HG02885 (cell line): ENCODE measurements around the gene NUFIP1.
A peak's percentile ranks its signal among the peaks of the same experiment; 100 is the strongest.
"Not testable (repeated sequence)": the region's sequence is repeated elsewhere in the genome, so short reads cannot be mapped to it uniquely, and the experiment has no call there.

ENCODE experiments used
- ATAC-seq: cut with Tn5 transposase; IDR thresholded peaks from one replicate; pipeline ENCODE4 v1.9.1; 2021; ENCODE audit warnings: mild to moderate bottlenecking; ENCODE audit not compliant: unreplicated experiment, poor library complexity

NUFIP1 gene

DNA sequence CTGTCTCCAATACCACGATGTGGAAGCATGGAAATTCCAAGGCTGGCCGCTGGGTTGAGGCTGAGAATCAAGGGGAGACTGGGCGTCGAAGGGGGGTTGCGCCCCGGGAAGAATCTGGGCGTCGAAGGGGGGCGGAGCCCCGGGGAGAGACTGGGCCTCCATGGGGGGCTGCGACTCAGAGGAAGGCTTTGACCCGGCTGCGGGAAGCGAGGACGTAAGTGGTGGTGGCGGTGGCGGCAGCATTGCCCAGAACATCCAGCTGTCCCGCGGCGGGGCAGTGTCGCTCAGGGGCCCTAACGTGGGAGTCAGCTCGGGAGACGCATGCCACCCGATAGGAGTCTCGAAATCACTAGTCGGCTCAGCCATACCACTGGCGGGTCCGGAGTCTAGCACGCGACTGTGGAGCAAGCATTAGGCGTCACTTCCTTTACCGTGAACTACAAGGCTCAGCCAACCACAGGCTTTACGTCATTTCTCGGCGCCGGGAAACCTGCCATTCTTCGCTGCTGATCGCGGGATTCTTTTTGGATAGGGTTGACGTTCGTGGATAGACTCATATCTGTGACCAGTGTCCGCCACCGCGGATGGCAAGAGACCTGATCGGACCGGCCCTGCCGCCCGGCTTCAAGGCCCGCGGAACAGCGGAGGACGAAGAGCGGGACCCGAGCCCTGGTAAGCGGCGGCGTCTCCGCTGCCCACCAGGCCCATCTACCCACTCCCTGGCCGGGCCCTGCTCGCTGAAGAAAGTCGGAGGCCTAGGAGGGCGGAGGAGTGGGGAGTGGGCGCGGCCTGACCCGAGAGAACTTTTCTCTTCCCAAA, at the start of gene NUFIP1, which contains the start of gene GPALPP1:
Gene NUFIP1 (minus strand): TSS at position 401 of the 819 bp plus-strand sequence. CDS start 35 bp downstream, at position 366.
Gene GPALPP1 (plus strand): TSS at position 468 of the 819 bp plus-strand sequence. CDS start 117 bp downstream, at position 585.
- ATAC-seq, result peak; percentile 99

DNA sequence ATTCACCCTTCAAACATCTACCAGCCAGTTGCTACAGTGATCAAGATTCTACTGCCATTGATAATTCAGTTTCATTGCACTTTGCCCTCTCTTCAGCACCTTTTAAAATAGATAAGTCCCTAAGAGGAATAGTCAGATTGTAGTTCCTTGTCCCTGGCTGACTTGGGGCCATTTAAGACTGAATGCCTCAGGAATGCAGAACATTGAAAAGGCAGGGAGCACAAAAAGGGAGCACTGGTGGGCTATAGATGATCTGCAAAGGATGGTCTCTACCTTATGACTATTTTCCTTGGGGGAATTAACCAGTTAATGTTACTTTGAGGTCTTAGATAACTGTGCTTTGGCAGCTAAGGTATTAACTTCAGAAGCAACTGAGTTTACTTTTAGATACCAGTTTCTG, 46.9 kb upstream of the NUFIP1 start:
- ATAC-seq, result no peak

DNA sequence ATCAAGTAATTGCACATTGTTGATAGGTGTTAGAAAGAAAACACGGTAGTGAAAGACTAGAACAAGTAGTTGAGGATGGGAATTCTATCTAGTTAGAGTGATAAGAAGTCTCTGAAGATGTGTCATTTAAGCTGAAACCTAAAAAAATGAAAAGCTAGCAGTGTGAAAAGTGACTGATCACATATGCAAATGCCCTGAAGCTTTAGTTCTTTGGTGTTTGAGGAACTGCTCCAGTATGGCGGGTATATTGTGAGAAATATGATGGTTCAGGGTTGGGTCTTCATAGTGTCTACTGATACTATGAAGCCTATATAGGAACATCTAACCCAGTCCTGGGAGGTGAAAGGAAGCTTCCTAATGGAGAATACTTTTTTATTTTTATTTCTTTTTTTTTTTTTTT, 45.1 kb upstream of the NUFIP1 start:
- ATAC-seq, result no peak

DNA sequence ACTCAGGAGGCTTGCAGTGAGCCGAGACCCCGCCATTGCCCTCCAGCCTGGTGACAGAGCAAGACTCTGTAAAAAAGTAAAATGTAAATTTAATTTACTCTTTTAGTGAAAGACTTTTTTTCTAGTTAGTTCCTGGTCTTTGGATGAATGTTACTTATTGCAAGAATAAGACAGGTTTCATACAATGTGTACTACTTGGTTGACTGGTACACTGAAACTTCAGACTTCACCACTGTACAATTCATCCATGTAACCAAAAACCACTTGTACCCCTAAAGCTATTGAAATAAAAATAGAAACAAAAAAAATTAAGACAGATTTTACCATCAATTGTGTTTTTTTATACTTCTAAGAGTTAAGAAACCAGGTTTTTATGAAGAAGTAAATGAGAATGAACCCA, 35.6 kb upstream of the NUFIP1 start:
- no peak for ATAC-seq

DNA sequence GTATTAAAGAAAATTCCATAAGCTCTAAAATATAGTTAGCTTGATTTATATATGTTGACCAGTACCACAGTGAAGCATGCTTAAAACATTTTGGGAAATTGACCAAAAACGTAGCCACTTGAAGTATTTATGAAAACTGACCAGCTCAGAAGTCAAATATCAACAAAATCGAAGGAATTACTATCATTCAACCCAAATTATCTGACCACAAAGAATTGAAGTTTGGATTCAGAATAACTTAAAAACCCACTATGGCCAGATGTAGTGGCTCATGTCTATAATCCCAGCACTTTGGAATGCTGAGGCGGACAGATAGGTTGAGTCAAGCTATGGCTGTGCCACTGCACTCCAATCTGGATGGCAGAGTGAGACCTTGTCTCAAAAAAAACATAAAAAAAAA, 32.0 kb upstream of the NUFIP1 start:
- no peak for ATAC-seq

DNA sequence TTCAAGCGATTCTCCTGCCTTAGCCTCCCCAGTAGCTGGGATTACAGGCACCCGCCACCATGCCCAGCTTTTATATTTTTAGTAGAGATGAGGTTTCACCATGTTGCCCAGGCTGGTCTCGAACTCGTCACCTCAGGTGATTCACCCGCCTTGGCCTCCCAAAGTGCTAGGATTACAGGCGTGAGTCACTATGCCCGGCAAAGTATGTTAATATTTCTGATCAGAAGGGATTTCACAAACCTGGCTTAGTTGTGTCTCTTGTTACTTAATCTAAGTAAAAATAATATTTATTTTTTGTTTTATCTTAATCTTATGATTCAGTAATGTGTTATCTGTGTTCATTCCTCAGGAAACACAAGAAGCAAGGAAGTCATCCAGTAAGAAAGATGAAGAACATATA, 30.7 kb upstream of the NUFIP1 start:
- not testable (repeated sequence) for ATAC-seq

DNA sequence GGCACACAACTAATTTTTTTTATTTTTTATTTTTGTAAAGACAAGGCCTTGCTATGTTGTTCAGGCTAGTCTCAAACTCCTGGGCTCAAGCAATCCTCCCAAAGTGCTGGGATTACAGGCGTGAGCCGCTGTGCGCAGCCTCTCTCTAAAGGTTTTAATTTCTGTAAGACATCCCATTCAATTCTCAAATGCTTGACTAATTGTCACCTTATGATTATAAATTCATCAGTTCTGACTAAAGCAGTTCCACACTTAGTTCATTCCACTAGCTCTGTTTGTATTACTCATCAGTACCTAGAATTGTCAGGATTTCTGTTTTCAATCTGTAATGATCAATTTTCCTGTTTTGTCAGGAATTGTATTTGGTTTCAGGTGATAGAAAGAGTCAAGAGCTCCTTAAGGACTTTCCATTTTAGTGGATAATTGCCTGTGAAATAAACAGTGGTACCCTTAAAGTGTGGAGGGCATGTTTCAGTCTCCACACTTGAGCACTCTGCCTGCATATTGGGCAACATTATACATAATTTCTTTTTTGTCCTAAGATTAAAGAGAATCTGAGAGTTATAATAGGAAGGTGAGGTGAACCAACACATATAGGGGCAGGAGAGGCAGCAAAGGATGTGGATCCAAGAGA, 27.6 kb upstream of the NUFIP1 start:
- ATAC-seq, result no peak

DNA sequence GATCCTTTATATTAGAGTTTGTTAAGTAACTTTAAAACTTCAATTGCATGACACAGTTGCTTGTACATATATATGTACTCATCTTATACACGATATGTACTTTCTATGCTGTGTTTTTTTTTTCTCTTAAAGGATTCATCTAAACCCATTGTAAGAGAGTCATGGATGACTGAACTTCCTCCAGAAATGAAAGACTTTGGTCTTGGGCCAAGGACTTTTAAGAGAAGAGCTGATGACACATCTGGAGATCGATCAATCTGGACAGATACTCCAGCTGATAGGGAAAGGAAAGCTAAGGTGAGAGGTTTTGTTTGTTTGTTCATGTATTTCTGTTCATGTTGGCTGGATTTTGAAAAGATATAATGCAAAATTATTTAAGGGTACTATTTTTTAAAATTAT, 26.0 kb upstream of the NUFIP1 start:
- no peak for ATAC-seq

DNA sequence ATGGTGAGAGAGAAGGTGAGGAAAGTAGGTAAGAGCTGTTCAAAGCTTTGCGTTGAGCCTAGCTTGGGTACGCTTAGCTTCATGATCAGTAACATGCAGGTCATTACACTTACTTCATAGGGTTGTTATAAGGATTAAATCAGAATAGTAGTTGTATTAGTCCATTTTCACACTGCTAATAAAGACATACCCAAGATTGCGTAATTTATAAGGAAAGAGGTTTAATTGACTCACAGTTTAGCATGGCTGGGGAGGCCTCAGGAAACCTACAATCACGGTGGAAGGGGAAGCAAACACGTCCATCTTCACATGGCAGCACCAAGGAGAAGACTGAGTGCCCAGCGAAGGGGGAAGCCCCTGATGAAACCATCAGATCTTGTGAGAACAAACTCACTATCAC, 21.9 kb upstream of the NUFIP1 start:
- no peak for ATAC-seq

DNA sequence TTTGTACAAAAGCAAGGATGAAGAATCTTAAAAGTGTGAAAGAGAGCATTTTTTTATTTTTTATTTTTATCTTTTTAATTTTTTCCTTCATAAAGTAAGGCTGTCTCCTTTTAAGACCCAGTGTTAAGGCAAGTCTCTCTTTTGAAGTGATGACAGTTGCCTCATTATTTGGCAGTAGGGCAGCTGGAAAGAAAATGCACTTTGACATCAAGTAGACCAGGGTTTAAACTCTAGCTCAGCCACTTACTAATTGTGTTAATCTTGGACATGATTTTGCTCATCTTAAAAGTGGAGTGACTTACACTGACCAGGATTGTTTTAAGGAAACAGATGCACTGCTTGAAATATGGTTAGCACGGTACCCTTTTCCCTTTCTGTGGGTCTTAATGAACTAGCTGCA, 18.6 kb upstream of the NUFIP1 start:
- ATAC-seq, result no peak

DNA sequence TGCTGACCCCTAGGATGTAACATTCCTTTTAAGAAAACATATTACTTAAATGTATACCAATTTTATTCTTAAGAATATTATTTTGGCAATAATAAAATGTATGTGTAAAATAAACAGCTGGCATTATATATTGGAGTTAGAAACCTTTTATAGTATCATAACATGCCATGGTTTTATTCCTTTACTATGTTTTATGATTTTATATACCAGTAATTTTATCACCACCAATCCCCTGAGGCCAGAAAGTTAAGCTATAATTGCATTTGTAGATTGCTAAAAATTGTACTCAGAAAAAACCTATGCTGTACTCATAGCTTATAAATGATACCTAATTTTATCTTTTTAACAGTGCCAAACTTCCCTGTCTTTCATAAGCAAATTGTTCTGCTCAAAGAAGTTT, 18.0 kb upstream of the NUFIP1 start:
- ATAC-seq, result no peak

DNA sequence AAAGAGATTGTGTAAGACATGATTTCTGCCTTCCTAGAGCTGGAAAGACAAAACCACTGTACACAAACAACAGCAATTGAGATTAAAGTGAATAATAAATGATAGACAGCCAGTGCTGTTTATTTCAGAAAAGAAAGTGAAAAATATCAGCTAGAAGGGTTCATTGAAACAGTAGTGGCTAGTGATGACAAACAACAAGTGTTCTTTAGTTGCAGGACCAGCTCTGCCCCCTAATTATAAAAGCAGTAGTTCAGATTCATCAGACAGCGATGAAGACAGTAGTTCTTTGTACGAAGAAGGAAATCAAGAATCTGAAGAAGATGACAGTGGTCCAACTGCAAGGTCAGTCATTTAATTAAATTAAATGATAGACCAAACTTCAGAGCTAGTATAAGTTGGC, 14.8 kb upstream of the NUFIP1 start:
- no peak for ATAC-seq

DNA sequence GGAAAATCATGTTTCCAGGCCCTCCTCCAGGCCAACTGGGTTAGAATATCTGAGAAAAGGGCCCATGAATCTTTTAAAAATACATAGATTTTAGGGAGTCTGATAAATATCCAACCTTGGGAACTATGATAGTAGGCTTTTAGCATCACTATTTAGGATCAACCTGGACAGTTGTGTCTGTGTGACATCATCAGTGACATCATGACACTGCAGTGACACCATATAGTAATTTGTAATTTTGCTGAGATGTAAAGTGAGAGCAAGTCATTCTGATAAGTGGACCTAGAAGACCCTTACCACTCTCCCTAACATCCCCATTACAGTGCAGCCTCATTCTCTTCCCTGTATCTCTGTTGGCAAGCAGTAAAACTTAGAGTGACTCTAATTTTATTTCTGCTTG, 14.1 kb upstream of the NUFIP1 start:
- ATAC-seq, result no peak

DNA sequence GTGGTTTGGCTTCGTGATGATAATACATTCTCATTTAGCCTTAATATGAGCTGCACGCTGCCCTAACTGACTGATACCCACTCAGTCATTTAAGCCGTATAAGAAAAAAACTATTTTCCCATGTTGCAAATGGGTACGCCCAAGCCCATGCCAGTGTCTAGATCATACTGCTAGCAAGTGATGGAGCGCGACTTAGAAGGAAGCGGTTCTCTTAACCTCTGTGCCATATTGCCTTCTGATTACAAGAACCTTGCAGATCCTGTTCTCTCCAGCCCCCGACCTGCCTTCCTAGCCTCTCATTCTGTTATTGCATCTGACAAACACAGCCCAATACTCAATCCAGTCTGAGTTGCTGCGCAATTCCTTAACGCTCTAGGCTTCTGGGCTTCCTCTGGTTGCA, 670 bp upstream of the NUFIP1 start:
- ATAC-seq, result no peak

DNA sequence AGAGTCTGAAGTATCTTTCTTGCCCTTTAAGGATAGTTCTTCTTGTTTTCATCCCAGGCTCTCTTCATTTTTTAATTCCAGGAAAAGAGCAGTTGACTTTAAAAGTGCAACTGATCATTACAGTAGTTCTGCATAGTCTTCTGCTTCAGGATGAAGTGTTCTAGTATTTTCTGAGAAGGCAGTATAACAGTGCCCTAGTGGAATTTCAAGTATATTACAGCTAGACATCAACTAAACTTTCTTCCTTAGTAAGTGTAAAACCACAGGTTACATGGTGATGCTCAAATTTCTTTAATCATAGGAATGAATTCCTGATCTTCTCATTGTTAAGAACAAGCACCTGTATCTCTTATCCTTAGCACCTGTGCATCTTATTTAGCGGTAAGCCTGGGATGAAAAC, 10.9 kb downstream of the NUFIP1 start:
- ATAC-seq, result no peak

DNA sequence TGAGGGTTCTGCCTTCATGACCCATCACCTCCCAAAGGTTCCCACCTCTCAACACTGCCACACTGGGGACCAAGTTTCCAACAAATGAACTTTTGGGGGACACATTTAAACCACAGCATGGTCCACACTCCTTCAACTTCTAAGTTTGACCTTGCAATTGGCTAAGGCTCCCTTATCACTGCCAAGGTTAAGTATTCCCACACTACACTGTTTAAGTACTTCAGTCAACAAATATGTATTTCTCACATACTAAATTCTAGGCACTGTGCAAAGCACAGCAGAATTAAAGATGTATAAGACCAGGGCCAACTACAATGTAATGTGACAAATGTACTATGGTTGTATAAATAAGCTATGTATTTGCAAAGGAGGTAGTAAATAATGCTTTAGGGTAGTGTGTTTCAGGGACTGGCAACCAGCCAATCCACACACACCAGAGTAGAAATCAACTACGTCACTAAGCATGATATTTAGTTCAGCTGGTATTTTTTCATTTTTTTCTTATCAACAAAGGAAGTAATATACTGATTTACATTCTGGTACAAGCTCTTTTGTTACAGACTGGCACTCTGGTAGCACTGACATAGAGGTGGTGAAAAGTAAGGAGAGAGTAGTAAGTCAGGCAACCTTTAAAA, 12.2 kb downstream of the NUFIP1 start:
- no peak for ATAC-seq

DNA sequence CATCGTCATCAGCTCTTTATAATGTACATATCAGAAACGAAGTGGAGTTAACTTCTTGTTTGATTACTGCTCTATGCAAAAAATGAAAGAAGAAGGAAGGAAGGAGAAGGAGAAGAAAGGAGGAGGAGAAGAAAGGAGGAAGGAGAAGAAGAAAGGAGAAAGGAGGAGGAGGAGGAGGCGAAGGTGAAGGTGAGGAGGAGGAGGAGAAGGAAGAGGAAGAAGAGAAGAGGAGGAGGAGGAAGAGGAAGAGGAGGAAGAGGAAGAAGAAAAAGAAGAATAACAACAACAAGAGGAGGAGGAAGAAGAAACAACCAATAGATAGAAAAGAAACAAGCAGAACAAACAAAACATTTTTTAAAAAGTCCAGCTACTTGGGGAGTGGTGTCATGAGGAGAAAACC, 13.1 kb downstream of the NUFIP1 start:
- no peak for ATAC-seq

DNA sequence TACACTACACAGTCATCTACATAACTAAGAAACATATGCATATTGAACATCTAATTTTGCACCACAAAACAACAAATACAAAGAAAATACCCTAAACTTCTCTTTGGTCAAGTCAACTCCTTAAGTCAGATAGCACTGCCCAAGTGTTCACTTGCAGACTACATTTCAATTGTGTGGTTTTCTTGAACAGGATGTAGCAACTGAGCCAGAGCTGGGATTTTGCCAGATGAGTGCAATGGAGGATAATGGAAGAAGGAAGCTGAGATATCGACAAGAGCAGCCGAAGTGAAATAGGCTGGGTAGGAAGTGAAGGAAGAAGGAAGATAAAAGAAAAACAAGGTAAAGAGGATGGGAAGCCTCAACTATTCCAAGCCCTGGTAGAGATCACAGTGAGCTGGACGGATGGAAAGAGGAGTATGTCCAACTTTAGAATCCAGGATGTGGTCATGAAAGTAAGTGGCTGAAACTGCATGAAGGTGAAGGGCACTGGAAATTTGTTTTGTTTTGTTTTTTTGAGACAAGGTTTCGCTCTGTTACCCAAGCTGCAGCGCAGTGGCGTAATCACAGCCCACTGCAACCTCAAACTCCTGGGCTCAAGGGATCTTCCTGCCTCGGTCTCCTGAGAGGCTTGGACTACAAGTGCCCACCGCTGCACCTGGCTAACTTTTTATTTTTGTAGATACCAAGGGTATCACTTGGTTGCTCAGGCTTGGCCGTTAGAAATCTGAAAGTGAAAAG, 15.0 kb downstream of the NUFIP1 start:
- peak; percentile 52 for ATAC-seq

DNA sequence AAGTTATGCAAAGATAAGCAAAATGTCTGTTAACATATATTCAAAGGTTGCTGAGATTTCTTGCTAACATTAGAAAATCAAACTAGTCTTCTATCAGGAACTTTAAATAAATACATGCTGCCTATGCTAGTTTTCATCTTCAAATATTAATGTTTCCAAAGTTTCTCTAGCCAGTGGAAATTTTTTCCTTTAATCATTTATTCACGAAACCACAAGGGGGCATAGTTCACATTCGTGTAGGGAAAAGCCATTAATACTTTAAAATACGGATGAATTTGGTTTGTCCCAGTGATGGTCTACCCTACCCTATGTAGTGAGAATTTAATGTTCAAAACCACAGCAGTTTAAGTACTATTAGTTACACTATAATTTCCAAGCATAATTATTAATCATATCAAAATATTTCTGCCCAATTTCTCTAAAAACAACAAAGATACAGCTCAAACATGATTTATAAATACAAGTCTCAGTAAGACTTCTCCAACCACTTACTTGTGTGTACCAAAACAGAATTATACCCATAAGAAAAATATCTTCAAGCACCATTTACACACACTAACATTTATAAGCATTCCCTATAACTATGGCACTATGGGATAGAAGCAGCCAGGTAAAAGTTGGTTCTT, 16.2 kb downstream of the NUFIP1 start:
- ATAC-seq, result no peak
